ENCODE results near the gene CD55.

CD55 gene

DNA sequence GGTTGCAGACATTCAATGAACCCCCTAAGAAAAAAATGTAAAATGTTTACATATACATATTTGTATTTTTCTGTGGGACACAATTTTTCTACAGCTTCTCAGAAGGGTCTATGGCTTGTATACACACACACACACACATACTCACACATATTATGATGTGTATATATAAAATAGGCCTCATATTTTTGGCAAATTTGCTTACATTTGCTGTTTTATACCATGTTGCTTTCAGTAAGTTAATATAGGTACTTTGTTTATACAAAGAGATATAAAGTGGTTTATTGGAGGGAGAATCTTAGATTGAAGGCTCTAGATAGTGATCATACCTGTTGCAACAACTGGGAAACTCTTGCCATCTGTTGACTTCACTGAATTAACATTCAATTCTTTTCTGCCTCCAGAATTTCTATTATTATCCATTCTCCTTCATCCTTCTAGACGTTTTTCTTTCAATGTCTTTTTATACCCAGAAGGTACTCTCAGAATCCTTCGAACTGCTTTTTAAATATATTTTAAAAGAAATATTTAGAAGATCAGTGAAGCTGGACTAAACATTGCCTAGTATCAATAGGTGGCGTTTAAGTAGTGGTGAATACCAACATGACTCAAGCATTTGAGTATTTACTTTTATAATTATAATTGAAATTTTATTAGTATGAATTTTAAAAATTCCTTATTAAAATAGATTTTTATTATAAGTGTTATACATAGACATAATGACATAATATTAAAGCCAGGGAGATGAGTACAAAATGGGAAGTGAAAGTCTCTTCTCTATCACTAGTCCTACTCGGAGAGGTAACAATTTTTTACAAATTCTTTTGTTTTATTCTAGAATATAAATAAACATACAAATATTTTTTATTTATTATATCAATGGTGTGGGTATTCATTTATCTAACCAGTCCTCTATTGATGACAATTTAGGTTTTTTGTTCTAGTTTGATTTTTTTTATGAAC is 10.2 kb downstream of the CD55 start:
- DNase-seq = no peak

DNA sequence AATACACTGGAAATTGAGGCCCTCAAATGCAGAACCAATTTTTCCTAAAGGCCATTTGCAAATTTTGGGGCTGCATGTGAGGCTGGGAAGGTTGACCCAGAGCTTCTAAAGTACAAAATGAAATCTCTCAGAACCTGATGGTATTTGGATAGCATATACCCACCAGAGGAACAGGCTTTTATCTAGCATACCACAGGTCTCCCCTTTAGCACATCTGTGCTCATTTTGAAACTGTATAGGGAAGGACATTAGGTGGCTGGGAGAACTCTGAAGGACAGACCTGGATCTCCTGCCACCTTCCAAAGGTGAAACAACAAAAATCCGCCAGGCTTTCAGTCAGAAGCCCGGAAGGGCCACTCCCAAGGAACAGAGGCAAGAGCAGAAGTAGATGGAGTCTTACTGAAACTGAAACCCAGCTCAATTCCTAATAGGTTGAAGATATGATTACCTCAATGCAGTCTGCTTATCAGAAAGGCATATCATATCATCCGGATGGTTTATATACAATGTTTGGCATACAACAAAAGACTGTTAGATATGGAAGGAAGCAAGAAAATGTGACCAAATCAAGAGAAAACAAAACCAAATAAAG is 11.6 kb downstream of the CD55 start:
- no peak for DNase-seq

DNA sequence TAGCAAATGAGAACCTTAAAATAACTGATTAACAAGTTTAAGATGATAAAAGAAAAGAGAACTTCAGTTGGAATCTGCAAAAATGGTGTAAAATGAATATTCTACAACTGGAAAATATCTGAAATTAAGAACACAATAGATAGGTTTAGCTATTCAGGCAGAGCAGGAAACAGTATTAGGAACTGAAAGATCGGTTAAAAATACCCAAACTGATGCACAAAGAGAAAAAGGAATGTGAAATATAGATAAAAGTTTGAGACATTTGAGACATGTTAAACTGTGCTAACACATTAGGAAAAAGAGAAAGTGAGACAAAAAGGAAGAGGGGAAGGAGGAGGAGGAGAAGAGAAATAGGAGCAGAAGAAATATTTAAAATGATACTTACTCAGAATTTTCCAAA is 12.1 kb downstream of the CD55 start:
- DNase-seq = no peak

DNA sequence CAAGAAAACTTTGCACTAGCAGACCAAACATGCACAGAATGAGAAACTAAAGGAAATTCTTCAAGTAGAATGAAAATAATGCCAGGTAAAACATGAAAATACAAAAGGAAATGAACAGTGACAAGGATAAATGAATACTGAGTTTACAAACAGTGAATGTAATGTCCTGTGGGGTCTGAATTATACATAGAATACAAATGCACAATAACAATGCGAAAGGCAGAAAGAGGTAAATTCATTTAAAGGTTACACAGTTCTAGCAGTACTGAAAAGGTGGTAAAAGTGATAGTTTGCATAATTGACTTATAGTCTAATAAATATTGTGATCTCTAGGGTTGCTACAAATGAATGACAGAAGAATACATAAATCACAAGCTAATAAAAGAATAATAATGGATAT is 12.9 kb downstream of the CD55 start:
- no peak for DNase-seq

DNA sequence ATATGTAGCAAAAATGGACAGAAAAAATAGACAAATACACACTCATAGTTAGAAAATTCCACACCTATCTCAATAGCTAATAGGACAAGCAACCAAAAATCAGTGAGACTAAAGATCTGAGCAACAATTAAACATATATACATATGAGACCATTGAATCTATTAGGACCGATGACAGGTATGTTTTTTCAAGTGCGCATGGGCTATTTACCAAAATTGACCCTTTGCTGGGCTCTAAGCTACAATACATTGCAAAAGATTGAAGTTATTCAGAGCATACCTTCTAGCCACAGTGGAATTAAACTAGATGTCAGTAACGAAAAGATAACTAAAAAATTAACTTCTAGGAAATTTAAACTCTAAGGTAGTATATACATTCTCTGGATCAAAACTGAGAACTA is 13.7 kb downstream of the CD55 start:
- DNase-seq = no peak

DNA sequence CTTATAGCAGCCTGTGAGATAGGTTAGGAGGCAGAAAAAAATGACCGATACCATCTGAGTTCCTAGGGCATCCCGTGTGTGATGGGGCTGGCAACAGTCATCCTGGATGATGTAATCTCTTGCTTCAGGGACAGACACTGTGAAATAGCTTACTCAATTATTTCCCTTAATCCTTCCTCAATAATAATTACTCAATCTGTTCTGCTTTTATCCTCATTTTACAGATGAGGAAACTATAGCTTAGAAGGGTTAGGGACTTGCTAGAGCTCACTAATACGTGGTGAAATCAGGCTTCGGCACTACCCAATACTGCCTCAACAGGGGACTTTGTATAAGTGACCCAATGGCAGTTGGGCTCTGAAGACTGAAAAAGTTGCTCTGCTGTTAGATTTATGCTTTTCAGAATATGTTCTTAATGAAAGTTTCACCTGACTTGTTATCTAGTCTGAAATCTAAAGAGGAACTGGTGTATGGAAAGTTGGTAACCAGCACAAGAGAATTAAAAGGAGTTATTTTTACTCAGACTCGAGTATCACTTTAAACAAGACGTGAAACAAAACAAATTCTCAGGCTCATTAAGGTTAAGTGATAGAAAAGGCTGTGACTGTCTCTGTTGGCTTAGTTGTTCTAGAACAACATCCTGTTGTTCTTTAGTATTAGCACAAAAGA is 14.4 kb downstream of the CD55 start:
- no peak for DNase-seq

DNA sequence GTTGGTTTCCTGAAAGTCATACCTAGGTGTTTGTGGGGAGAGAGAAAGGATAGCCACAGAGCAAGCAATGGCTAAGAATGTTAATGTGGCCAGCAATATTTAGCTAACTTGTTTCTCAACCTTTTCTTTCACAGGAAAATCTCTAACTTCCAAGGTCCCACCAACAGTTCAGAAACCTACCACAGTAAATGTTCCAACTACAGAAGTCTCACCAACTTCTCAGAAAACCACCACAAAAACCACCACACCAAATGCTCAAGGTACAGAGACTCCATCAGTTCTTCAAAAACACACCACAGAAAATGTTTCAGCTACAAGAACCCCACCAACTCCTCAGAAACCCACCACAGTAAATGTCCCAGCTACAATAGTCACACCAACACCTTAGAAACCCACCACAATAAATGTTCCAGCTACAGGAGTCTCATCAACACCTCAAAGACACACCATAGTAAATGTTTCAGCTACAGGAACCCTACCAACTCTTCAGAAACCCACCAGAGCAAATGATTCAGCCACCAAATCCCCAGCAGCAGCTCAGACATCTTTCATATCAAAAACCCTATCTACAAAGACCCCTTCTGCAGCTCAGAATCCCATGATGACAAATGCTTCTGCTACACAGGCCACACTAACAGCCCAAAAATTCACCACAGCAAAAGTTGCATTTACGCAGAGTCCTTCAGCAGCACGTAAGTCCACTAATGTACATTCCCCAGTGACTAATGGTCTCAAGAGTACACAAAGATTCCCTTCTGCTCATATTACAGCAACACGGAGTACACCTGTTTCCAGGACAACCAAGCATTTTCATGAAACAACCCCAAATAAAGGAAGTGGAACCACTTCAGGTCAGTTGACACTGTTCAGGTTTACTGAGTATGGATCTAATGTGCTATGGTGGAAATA is 15.3 kb downstream of the CD55 start:
- no peak for DNase-seq

DNA sequence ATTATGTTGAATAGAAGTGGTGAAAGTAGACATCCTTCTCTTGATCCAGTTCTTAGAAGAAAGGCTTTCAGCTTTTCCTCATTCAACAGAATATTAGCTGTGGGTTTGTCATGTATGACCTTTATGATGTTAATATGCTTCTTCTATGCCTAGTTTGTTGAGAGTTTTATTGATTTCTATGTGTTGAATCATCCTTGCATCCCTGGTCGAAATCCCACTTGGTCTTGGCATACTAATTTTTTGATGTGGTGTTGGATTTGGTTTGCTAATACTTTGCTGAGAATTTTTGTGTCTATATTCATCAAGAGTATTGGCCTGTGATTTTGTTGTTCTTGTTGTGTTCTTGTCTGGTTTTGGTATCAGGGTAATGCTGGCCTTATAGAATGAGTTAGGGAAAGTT is 20.9 kb downstream of the CD55 start:
- no peak for DNase-seq

DNA sequence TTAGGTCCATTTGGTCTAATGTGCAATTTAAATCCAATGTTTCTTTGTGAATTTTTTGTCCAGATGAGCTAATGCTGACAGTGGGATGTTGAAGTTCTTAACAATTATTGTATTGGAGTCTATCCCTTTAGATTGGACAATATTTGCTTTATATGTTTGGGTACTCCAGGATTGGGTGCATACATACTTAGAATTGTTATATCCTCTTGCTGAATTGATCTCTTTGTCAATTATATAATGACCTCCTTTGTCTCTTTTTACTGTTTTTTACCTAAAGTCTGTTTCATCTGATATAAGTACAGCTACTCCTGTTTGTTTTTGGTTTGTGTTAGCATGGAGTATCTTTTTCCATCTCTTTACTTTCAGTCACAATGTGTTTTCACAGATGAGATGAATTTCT is 22.2 kb downstream of the CD55 start:
- DNase-seq = no peak

DNA sequence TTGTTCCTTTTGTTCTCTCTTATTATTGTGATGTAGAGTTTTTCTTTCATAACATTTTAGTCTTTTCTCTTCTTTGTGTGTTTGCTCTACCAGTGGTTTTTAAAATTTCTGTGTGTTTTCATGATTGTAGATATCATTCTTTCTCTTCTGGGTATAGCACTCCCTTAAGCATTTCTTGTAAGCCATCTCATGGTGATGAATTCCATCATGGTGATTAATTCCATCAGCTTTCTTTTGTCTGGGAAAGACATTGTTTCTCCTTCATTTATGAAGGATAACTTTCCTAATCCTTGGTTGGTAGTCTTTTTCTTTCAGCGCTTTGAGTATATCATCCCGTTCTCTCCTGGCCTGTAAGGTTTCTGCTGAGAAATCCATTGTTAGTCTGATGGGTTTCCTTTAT is 22.7 kb downstream of the CD55 start:
- DNase-seq = no peak

DNA sequence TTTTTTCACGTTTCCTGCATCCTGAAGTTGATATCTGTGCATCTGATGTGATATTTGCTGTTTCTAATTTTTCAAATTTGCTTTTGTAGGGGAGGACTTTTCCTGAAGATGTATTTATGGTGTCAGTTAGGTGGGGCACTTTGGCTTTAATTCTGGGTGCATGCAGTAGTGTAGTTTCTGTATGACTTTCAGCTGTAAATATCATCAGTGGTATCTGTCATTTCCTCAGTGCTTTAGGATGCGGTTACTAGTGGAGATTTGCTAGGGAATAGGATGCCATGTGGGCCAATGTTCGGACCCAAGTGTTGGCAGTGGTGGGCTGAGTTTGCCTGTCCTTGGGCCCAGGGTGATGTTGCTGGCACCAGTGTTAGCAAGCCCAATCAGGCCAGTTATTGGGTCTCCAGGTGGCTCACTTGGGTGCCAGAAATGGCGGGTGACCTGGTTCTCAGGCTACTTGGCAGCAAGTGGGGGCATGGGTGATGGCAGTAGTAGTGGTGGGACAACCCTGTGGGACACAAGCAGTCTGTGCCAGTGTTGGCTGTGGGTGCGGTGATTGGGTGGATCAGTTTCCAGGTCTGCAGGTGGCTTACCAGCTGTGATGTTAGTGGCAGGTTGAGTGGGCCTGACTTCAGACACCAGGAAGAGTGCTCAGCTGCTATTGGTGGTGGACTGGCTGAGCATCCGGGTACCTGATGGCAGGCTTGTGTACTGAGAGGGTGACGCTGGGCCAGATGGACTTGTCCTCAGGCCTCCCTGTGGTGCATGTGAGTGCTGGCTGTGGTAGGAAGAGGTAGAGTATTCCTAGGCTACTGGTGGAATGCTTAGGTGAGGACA is 24.4 kb downstream of the CD55 start:
- DNase-seq = no peak

DNA sequence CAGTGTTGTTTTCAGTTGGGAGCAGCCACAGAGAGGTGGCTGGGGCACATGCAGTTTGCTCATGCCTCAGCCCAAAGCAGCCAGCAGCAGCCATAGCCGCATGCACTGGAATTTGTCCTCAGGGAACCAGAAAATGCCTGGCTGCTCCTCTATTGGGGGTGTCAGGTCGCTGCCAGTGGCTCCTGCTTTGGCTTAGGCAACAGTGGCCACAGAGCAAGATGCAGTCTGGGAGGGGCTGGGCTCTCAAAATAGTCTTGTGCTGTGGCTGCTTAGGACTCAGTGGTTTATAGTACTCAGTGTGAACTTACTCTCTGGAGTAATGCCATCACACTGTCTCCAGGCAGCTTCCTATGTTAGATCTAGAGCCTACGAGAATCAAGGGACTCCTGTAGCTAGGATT is 25.0 kb downstream of the CD55 start:
- no peak for DNase-seq

DNA sequence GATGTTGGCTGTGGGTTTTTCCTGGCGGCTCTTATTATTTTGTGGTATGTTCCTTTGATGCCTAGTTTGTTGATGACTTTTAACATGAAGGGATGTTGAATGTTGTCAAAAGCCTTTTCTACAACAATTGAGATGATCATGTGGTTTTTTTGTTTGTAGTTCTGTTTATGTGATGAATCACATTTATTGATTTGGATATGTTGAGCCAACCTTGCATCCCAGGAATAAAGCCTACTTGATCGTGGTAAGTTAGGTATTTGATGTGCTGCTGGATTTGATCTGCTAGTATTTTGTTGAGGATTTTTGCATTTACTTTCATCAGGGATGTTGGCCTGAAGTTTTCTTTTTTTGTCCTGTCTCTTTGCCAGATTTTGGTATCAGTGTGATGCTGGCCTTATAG is 28.5 kb downstream of the CD55 start:
- no peak for DNase-seq

DNA sequence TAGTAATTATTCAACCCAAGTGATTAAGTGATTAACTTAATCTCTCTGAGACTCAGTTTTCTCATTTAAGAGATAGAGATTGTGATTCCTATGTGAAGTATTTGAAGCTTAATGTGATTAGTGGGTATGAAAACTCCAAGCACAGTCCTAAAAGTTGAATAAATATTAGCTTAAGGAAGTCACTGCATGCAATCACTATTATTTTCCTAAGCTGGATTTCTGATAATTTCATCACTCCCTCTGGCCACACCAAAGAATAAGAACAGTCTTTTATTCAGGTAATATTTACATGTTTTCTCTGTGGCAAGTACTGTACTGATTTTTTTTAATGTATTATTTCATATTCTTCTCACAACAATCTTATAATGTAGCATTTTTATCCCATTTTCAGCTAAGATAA is 31.1 kb downstream of the CD55 start:
- DNase-seq = no peak

DNA sequence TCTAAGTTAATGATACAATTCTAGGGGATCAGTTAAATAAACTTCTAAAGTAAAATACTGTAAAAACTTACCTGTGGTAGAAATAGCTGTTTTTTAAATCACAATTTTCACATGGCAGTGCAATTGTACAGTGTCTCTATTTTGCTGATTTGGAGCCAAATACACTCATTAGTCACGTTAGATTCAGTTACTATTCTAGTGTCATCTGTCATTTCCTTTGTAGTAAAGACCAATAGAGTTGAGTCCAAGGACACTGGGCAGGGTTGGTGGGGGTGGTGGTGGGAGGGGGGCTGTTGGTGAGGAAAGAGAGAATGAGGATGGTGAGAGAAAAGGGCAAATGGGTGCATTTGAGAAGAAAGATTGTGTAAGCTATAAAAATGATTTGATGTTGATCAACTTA is 33.6 kb downstream of the CD55 start:
- no peak for DNase-seq

DNA sequence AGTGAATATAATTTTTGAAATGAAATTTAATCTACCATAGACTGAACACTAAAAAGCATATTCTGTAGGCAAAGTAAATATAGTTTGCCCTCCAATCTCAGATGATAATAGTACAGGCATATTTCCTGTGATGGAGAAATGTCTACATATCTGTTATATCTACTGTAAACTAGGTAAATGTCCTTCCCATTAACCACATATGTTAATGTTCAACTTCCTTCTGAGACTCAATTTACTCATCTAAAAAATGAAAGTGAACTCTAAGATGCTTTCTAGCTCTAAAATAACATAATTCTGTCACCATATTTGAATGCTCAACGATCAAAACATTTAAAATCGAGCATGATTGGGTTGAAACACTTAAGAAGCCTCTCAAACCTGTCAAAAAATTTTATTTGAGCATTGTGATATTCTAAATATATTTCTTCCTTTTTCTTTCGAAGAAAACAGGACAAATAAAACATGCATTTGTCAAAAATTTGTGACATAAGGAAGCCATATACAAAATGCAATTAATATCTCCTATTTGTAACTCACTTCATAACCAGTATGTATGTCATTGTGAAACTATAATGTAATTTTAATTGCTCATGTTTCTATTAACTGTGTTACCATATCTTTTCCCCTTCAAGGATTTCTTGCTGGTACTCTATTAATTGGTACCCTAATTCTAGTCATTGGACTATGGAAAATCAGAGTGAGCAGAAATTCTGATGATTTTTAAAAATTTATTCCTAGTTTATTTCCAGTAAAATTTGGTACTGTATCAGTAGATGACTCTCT is 34.2 kb downstream of the CD55 start:
- DNase-seq = no peak

DNA sequence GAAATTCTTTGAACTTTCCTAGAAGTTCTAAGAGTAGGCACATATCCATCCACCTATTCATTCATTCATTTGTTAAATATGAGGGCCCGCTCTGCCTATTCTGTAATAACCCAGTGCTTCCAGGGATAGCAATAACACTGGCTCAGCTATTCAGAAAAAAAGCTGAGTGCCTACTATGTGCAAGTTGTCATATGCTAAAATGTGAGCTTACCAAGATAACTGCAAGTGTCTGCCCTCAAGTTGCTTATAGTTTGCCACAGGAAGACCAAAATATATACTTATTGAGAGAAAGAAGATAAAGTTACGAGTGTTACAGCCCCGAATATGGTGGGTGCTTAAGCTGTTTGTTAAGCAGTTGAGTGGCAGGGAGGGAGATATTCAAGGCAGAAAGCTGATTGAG is 39.6 kb downstream of the CD55 start:
- DNase-seq = no peak

DNA sequence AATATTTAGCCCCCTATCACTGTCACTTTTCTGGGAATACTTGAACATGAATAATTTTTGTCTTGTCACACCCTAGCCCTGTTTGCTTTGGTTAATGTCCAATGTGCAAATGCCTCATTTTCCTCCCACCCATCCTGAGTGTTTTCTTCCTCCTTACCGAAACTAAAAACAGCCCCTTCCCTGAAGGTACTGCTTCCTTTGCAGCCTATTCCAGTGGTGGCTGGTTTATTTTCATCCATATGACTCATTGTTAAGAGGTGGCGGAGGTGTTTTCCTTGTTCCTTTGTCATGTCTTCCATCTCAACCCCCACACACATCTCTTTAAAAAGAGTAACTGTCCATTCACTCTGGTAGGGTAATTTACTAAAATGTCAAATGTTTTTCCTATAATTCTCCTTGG is 40.4 kb downstream of the CD55 start:
- no peak for DNase-seq

DNA sequence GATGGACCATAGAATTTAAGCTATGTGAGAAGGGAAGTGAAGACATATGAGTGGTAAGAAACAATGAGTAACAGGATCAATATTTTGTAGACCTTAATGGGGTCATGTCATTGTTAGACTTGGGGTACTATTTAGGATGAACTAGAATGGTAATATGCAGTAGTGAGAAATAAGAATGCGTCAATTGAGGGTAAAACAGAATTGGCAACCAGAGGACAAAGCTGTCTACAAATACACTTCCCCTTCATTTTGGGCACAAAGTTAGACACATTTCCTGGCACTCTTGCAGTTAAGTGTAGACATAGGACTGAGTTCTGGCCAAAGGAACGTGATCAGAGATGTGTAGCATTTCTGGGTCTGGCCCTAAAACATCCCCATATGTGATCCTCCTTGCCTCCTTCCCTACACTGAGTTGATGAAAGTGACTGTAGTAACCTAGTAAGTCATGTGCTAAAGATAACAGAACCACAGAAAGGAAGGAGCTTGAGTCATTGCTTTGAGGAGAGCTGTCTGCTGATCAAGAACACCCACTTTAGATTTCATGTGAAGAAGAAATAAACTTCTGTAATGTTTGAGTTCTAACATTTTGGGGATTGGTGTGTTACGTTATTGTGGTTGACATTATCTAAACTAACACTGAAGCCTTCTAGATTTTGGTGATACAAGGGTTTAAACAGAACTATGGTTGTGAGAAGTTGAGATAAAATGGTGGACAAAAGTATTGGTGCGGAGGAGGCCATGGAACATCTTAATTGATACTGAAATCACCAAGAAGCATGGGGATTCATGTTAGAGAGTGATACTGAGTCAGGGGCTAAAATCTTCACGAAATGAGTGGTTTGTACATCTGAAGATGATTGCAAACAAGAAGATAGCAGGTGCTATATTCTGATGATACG is 41.7 kb downstream of the CD55 start:
- no peak for DNase-seq

DNA sequence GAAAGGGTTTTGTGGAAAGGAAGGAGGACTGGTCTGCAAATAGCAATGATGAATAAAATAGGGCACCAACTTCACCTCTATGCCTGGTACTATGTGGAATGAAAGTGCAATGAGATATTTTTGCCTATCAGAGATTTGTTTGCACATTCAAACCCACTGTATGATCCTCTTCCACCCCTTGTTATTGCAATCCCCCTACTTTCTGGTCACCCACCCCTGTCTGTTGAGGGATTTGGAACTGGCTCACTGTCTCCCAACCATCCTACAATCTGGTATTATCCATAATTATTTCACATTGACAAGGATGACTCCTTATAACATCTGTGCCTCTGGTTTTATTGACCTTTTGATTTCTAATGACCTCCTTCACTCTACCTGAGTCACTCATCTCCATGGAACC is 42.4 kb downstream of the CD55 start:
- DNase-seq = no peak
